ENCODE data around the gene SMAD1.
"Not testable (repeated sequence)": the region's sequence is repeated elsewhere in the genome, so short reads cannot be mapped to it uniquely, and the experiment has no call there.

SMAD1 gene

GRCh38 chr4:145566086-145566708 is 84.5 kb downstream of the SMAD1 start:
- no peak for DNase-seq

GRCh38 chr4:145566768-145567167 is 85.1 kb downstream of the SMAD1 start:
- DNase-seq, result no peak

- no peak for DNase-seq
Observed at GRCh38 chr4:145567516-145567915, 85.9 kb downstream of the SMAD1 start.

- DNase-seq, result not testable (repeated sequence)
Observed at GRCh38 chr4:145574546-145574945, 92.9 kb downstream of the SMAD1 start.

GRCh38 chr4:145580906-145581305 is 99.3 kb downstream of the SMAD1 start:
- no peak for DNase-seq

GRCh38 chr4:145583191-145584055 is 101.8 kb downstream of the SMAD1 start:
- DNase-seq, result no peak

GRCh38 chr4:145587088-145587754 is 105.6 kb downstream of the SMAD1 start:
- DNase-seq, result no peak

- DNase-seq, result not testable (repeated sequence)
Observed at GRCh38 chr4:145589381-145589780, 107.7 kb downstream of the SMAD1 start.

GRCh38 chr4:145589916-145590702 is 108.5 kb downstream of the SMAD1 start:
- DNase-seq, result no peak

GRCh38 chr4:145602129-145602760 is 120.6 kb downstream of the SMAD1 start:
- DNase-seq, result no peak

- DNase-seq, result no peak
Observed at GRCh38 chr4:145605941-145606340, 124.3 kb downstream of the SMAD1 start.
